Pancreas (tissue), 10 donors: Measurements from ENCODE around the gene BCL2. TPM values are rescaled to one million over a fixed set of nuclear protein-coding genes. Genes with fewer than 3 reads are reported as not detected.

ENCODE experiments used
- ATAC-seq, 4 donors: fragments of 200-7000 bp; cut with Tn5 transposase; one replicate each; pipeline versions ENCODE4 v1.8.0 to v1.9.1; 2020; ENCODE audit warnings: mild to moderate bottlenecking in 4 of 4, moderate library complexity in 4 of 4
- DNase-seq, 6 donors: peaks; one replicate each; pipeline ENCODE4 v3.0.0-alpha.2; 2020
- FAIRE-seq: peaks from 2 replicates; lab custom pipeline; 2012; peaks lifted over from hg19 to GRCh38; lab: Jason Lieb, UNC
- H3K27ac ChIP-seq, 4 donors: fragments of 200-600 bp; sonication (generic); 1 replicate in 3 of 4; 2 replicates in 1 of 4; pipeline versions ENCODE4 v1.5.0 to v1.8.0; 2020
- H3K27me3 ChIP-seq, 4 donors: fragments of 200-600 bp; one replicate each; pipeline ENCODE4 v1.8.0; 2021
- H3K36me3 ChIP-seq, 3 donors: fragments of 200-600 bp; sonication (generic) in 1 of 3; one replicate each; pipeline versions ENCODE4 v1.5.0 to v1.8.0; 2020 to 2021
- H3K4me1 ChIP-seq, 3 donors: fragments of 200-600 bp; one replicate each; pipeline ENCODE4 v1.8.0; 2021
- H3K4me3 ChIP-seq, 4 donors: fragments of 200-600 bp; sonication (generic) in 2 of 4; one replicate each; pipeline versions ENCODE4 v1.5.0 to v1.8.0; 2020 to 2021
- H3K9me3 ChIP-seq, 4 donors: fragments of 200-600 bp; one replicate each; pipeline ENCODE4 v1.8.0; 2021
- WGBS, 2 donors: extraction: QIAGEN DNeasy Blood & Tissue Kit; methylation state at CpG; one replicate each; pipeline ENCODE4 v1.1.7; 2013; 5-methylcytosine and 5-hydroxymethylcytosine counted together
- intact Hi-C, 3 donors: fragments of 100-400 bp; cut with DNase I; formaldehyde crosslinking; loops; one replicate each; pipeline versions ENCODE4 v1.11.1 to v1.14.2; 2022
- polyA plus RNA-seq, 2 donors: library from polyadenylated mRNA; stranded (reverse); fragments of 200-250 nt; gene quantifications; one replicate each; pipeline ENCODE4 v1.2.3, GENCODE V29; 2013
- total RNA-seq, 6 donors: library from RNA; stranded (reverse); fragmentation: NEBNext Ultra II Directional in 4 of 6; extraction: Animal tissue kit (Norgen Biotek cat#: 25700) in 4 of 6; gene quantifications; one replicate each; pipeline versions ENCODE4 v1.2.1 to v1.2.4, GENCODE V29; 2021 to 2023
- TF ChIP-seq, protein P1 (sequence below), 4 donors: fragments of 200-600 bp; sonication (generic) in 3 of 4; IDR thresholded peaks; one replicate each; pipeline versions ENCODE4 v1.5.0 to v1.8.0; 2021; ENCODE audit warnings: antibody characterized with exemption in 4 of 4
- donor health status: healthy with polysubstance abuse.
- donor health status: DM: no; HTN: no; CAD: no; lungs with moderate emphysema.
- donor health status: DM: no; HTN: no; CAD: no.
- donor health status: control.
- donor health status: control.
- donor health status: Bipolar disorder and iron deficiency.
- donor health status: DM: yes; HTN: yes; CAD: no.
- donor health status: DM: no; HTN: no; CAD: no.
- donor health status: DM: no; HTN: no; CAD: no.
- donor health status: DM: yes; HTN: yes; CAD: no.

BCL2 gene
- total and polyA plus RNA-seq, 8 donors: 1.9 to 9.0 (median 4.2) TPM

DNA sequence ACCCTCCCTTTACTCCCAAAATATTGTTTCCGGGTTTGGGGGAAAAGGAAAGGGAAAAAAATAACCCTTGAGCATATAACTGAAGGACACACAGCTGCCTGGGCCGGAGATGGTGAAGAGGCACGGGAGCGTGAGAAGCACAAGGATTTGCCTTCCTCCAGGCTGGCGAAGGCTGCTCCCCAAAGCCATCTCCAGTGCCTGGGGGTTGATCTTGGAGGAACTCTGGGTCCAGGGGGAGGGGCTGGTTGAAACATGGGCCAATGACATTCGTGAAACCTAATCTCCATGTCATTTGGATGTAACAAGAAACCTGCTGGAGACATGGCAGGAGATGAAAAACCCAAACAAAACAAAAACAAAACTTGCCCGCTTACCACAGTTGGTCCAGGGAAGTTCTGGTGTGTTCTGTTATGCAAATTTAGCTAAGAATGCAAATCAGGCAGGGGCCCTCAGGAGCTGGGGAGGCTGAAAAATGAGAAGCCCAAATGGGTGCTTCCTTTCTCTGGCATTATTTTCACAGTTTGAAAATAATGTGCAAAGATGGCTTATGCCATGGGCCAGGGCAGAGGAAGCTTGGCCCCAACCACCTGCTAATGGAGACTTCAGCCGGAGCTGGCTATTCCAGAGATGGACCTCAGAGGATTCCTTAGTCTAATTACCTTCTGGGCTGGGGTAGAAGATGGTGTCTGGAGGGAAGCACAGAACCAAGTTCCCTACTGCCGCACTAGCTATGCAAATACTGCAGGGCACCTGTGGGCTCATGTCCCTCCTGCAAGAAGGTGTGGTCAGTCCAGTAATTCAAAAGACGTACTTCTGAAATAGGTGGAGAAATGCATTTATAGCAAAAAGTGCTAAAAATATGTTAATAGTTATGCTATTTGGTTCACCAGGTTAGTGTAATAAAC is 180.9 kb downstream of the BCL2 start:
- H3K4me1 ChIP-seq: no peaks in the 10 kb centered on the region
- no peak overlapping the region for H3K4me3 ChIP-seq
- H3K27ac ChIP-seq: no peak overlapping the region
- no peaks in the 10 kb centered on the region for H3K27me3 ChIP-seq
- TF ChIP-seq, protein P1, sequence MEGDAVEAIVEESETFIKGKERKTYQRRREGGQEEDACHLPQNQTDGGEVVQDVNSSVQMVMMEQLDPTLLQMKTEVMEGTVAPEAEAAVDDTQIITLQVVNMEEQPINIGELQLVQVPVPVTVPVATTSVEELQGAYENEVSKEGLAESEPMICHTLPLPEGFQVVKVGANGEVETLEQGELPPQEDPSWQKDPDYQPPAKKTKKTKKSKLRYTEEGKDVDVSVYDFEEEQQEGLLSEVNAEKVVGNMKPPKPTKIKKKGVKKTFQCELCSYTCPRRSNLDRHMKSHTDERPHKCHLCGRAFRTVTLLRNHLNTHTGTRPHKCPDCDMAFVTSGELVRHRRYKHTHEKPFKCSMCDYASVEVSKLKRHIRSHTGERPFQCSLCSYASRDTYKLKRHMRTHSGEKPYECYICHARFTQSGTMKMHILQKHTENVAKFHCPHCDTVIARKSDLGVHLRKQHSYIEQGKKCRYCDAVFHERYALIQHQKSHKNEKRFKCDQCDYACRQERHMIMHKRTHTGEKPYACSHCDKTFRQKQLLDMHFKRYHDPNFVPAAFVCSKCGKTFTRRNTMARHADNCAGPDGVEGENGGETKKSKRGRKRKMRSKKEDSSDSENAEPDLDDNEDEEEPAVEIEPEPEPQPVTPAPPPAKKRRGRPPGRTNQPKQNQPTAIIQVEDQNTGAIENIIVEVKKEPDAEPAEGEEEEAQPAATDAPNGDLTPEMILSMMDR (IDR thresholded peaks at IDR 0.05): no peak
- intact Hi-C loops: loop anchor here in 1 of 3 donors (10.0 kb wide), 2 partner anchors 176 to 306 kb away; partner anchors contain the start of gene BCL2
- WGBS, 2 donors: 75 to 77% methylated on average over 10 of the region's 10 CpGs
- H3K36me3 ChIP-seq: no peaks in the 10 kb centered on the region
- ATAC-seq (no peak), DNase-seq (no peak), FAIRE-seq (no peak)
- no peaks in the 10 kb centered on the region for H3K9me3 ChIP-seq

DNA sequence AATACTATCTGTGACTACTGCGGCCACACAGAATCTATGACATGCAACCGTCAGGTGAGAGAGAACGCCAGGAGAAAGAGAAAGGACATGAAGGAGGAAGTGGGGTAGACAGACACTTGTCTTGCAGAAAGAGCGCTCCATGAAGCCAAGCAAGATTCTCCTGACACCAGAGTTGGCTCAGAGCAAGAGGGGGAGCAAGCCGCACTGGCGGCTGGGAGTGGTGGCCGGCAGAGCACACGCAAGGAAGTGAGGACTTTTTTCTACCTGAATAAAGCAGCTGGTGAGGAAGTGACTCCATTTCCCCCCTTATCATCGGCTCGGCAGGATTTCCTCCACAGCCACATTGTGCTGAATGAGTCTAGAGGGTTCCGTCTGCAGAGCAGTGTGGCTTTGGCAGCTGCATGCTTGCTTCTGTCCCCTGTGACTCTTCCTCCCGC is 181.6 kb downstream of the BCL2 start:
- ATAC-seq (peak in 3 of 4 donors; percentile 38 to 59 (median 49)), DNase-seq (no peak), FAIRE-seq (no peak)
- no peaks in the 10 kb centered on the region for H3K9me3 ChIP-seq
- no peak overlapping the region for H3K27ac ChIP-seq
- H3K36me3 ChIP-seq: no peaks in the 10 kb centered on the region
- intact Hi-C loops: loop anchor here in 1 of 3 donors (10.0 kb wide), 2 partner anchors 177 to 307 kb away; partner anchors contain the start of gene BCL2
- TF ChIP-seq, protein P1 (IDR thresholded peaks at IDR 0.05): no peak
- H3K4me1 ChIP-seq: no peaks in the 10 kb centered on the region
- no peaks in the 10 kb centered on the region for H3K27me3 ChIP-seq
- H3K4me3 ChIP-seq: no peak overlapping the region
- WGBS, 2 donors: 70 to 80% methylated on average over 12 of the region's 12 CpGs

DNA sequence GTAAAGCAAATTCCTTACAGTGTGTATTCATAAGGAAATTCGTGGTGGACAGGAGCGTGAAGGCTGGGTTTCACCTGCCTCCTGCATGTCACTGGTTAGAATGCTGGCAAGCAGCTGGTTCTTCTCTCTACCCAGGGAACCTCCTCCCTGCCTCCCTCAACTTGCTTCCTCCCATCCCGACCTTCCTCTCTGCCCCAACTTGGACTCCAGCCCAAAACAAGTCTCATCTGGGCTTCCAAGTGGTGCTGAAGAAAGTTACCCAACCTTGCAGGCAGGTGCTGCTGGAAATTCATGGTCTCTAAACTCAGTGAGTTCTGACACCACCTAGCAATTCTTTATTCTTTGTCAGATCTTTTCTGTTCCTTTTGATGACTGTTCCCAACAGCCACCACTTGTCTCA is 184.5 kb downstream of the BCL2 start:
- H3K4me3 ChIP-seq: no peak overlapping the region
- no peak overlapping the region for H3K27ac ChIP-seq
- H3K9me3 ChIP-seq: no peaks in the 10 kb centered on the region
- FAIRE-seq (no peak), DNase-seq (no peak), ATAC-seq (no peak)
- 45 to 53% methylated on average over 3 of the region's 3 CpGs for WGBS, 2 donors
- TF ChIP-seq, protein P1 (IDR thresholded peaks at IDR 0.05): no peak
- intact Hi-C loops: loop anchor here in 1 of 3 donors (10.0 kb wide), 2 partner anchors 180 to 310 kb away; partner anchors contain the start of gene BCL2
- H3K4me1 ChIP-seq: peaks cover 0 to 5% (median 0%) of the 10 kb centered on the region in 3 donors
- H3K36me3 ChIP-seq: no peaks in the 10 kb centered on the region
- H3K27me3 ChIP-seq: no peaks in the 10 kb centered on the region

DNA sequence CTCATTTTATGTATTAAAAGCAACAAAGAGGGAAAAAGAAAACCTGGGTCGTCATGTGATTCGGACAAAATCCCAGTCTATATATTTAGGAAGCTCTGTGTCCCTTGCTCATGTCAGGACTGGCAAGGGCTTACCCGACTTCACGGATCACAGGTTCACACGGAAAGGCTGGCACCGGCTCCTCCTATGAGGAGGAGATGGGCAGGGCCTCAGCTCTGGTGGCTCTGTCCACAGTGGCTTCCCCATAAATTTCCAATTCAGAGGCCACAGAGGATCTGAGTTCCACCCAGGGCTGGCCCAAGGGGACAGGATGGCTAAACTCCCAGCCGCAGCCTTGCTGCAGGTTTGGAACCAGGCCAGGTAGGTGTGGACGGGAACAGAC is 186.8 kb downstream of the BCL2 start:
- intact Hi-C loops: loop anchor here in 1 of 3 donors (10.0 kb wide), 2 partner anchors 182 to 312 kb away; partner anchors contain the start of gene BCL2
- H3K4me3 ChIP-seq: peak overlapping the region in 1 of 4 donors; percentile 12
- H3K9me3 ChIP-seq: no peaks in the 10 kb centered on the region
- no peaks in the 10 kb centered on the region for H3K36me3 ChIP-seq
- no peak overlapping the region for H3K27ac ChIP-seq
- H3K4me1 ChIP-seq: peaks cover 0 to 5% (median 0%) of the 10 kb centered on the region in 3 donors
- ATAC-seq: peak; percentile 57 to 83 (median 76)
- H3K27me3 ChIP-seq: no peaks in the 10 kb centered on the region
- 15 to 21% methylated on average over 8 of the region's 8 CpGs for WGBS, 2 donors
- no peak for FAIRE-seq
- TF ChIP-seq, protein P1 (IDR thresholded peaks at IDR 0.05): no peak
- DNase-seq: peak in 3 of 6 donors; percentile 17 to 60 (median 49)
